Activated T-cell treated with anti-CD3 and anti-CD28 coated beads, Interleukin-2, amount 50 U/mL, for 4 hours (primary cell): ENCODE measurements around the gene SPOCD1. TPM values are rescaled to one million over a fixed set of nuclear protein-coding genes. Genes with fewer than 3 reads are reported as not detected.

Experiments
- ATAC-seq, 2 donors: fragments of 200-7000 bp; cut with Tn5 transposase; one replicate each; pipeline ENCODE4 v1.10.0; 2021
- DNase-seq: peaks from one replicate; pipeline ENCODE4 v3.0.0-alpha.2; 2020
- H3K27me3 Mint-ChIP-seq: one replicate; pipeline ENCODE4 v1.8.0; 2021; ENCODE audit warnings: low read depth, mixed read lengths
- H3K36me3 Mint-ChIP-seq: one replicate; pipeline ENCODE4 v1.8.0; 2022; ENCODE audit warnings: mixed read lengths; ENCODE audit not compliant: insufficient read depth
- H3K4me1 Mint-ChIP-seq: one replicate; pipeline ENCODE4 v1.8.0; 2021; ENCODE audit warnings: low read depth, mixed read lengths
- H3K4me3 Mint-ChIP-seq: one replicate; pipeline ENCODE4 v1.8.0; 2021; ENCODE audit warnings: mild to moderate bottlenecking, moderate library complexity, mixed read lengths
- H3K9me3 Mint-ChIP-seq: one replicate; pipeline ENCODE4 v1.8.0; 2021; ENCODE audit warnings: mixed read lengths
- total RNA-seq, 3 donors: library from RNA; stranded (reverse); gene quantifications; one replicate each; pipeline ENCODE4 v1.2.1, GENCODE V29; 2021

Gene SPOCD1
- under 1 TPM in 1 of 3 donors, not detected in 2; 0.14 TPM for total RNA-seq

GRCh38 chr1:31815752-31816500 is at the start of gene SPOCD1:
Gene SPOCD1, minus strand, starts transcription at chr1:31816022. Its CDS starts 689 bp downstream, at chr1:31815333.
- Mint-ChIP-seq H3K9me3 (no peaks in the 10 kb centered on the region), H3K4me1 (peaks cover 6% of the 10 kb centered on the region), H3K27me3 (no peaks in the 10 kb centered on the region), H3K4me3 (no peak within 1 kb of the TSS), H3K36me3 (no peaks in the 10 kb centered on the region)
- DNase-seq = peak; percentile 88
- ATAC-seq = peak; percentile 94 to 97

- DNase-seq = no peak
- no peaks in the 10 kb centered on the region for H3K9me3 Mint-ChIP-seq
- no peak overlapping the region for H3K4me3 Mint-ChIP-seq
- H3K4me1 Mint-ChIP-seq = peaks cover 2% of the 10 kb centered on the region
- H3K27me3 Mint-ChIP-seq = no peaks in the 10 kb centered on the region
- ATAC-seq = no peak
- H3K36me3 Mint-ChIP-seq = no peaks in the 10 kb centered on the region
Measured at GRCh38 chr1:31862071-31862470, 46.2 kb upstream of the SPOCD1 start.

GRCh38 chr1:31861346-31861745 is 45.5 kb upstream of the SPOCD1 start:
- ATAC-seq = no peak
- H3K27me3 Mint-ChIP-seq = no peaks in the 10 kb centered on the region
- no peak overlapping the region for H3K4me3 Mint-ChIP-seq
- DNase-seq = no peak
- H3K4me1 Mint-ChIP-seq = no peaks in the 10 kb centered on the region
- H3K9me3 Mint-ChIP-seq = no peaks in the 10 kb centered on the region
- H3K36me3 Mint-ChIP-seq = no peaks in the 10 kb centered on the region

- no peaks in the 10 kb centered on the region for H3K36me3 Mint-ChIP-seq
- H3K27me3 Mint-ChIP-seq = no peaks in the 10 kb centered on the region
- no peaks in the 10 kb centered on the region for H3K9me3 Mint-ChIP-seq
- DNase-seq = no peak
- ATAC-seq = no peak
- H3K4me3 Mint-ChIP-seq = no peak overlapping the region
- H3K4me1 Mint-ChIP-seq = no peaks in the 10 kb centered on the region
Measured at GRCh38 chr1:31860581-31860980, 44.8 kb upstream of the SPOCD1 start.

- Mint-ChIP-seq H3K4me1 (no peaks in the 10 kb centered on the region), H3K27me3 (no peaks in the 10 kb centered on the region), H3K36me3 (no peaks in the 10 kb centered on the region), H3K9me3 (no peaks in the 10 kb centered on the region), H3K4me3 (no peak overlapping the region)
- no peak for ATAC-seq
- no peak for DNase-seq
Measured at GRCh38 chr1:31859719-31860118, 43.9 kb upstream of the SPOCD1 start.

GRCh38 chr1:31859044-31859443 is 43.2 kb upstream of the SPOCD1 start:
- Mint-ChIP-seq H3K4me1 (no peaks in the 10 kb centered on the region), H3K9me3 (no peaks in the 10 kb centered on the region), H3K4me3 (no peak overlapping the region), H3K36me3 (no peaks in the 10 kb centered on the region), H3K27me3 (no peaks in the 10 kb centered on the region)
- no peak for ATAC-seq
- no peak for DNase-seq

- H3K4me3 Mint-ChIP-seq = no peak overlapping the region
- DNase-seq (no peak), ATAC-seq (no peak)
- no peaks in the 10 kb centered on the region for H3K4me1 Mint-ChIP-seq
- H3K9me3 Mint-ChIP-seq = no peaks in the 10 kb centered on the region
- no peaks in the 10 kb centered on the region for H3K27me3 Mint-ChIP-seq
- no peaks in the 10 kb centered on the region for H3K36me3 Mint-ChIP-seq
Measured at GRCh38 chr1:31857863-31858262, 42.0 kb upstream of the SPOCD1 start.

- ATAC-seq (no peak), DNase-seq (no peak)
- Mint-ChIP-seq H3K9me3 (no peaks in the 10 kb centered on the region), H3K27me3 (no peaks in the 10 kb centered on the region), H3K36me3 (no peaks in the 10 kb centered on the region), H3K4me1 (no peaks in the 10 kb centered on the region), H3K4me3 (no peak overlapping the region)
Measured at GRCh38 chr1:31856140-31856539, 40.3 kb upstream of the SPOCD1 start.

GRCh38 chr1:31855038-31855845 is 39.4 kb upstream of the SPOCD1 start:
- Mint-ChIP-seq H3K36me3 (no peaks in the 10 kb centered on the region), H3K4me1 (peaks cover 2% of the 10 kb centered on the region), H3K4me3 (no peak overlapping the region), H3K27me3 (no peaks in the 10 kb centered on the region), H3K9me3 (no peaks in the 10 kb centered on the region)
- ATAC-seq (peak; percentile 85 to 86), DNase-seq (no peak)

- ATAC-seq (no peak), DNase-seq (no peak)
- no peaks in the 10 kb centered on the region for H3K9me3 Mint-ChIP-seq
- peak overlapping the region; percentile 16 for H3K4me3 Mint-ChIP-seq
- no peaks in the 10 kb centered on the region for H3K36me3 Mint-ChIP-seq
- H3K4me1 Mint-ChIP-seq = peaks cover 55% of the 10 kb centered on the region
- no peaks in the 10 kb centered on the region for H3K27me3 Mint-ChIP-seq
Measured at GRCh38 chr1:31849653-31850052, 33.8 kb upstream of the SPOCD1 start.

GRCh38 chr1:31848381-31848897 is 32.6 kb upstream of the SPOCD1 start:
- no peaks in the 10 kb centered on the region for H3K9me3 Mint-ChIP-seq
- no peaks in the 10 kb centered on the region for H3K36me3 Mint-ChIP-seq
- ATAC-seq = peak; percentile 73 to 77
- H3K4me1 Mint-ChIP-seq = peaks cover 59% of the 10 kb centered on the region
- peak; percentile 59 for DNase-seq
- peak overlapping the region; percentile 66 for H3K4me3 Mint-ChIP-seq
- no peaks in the 10 kb centered on the region for H3K27me3 Mint-ChIP-seq

- H3K36me3 Mint-ChIP-seq = no peaks in the 10 kb centered on the region
- peaks cover 64% of the 10 kb centered on the region for H3K4me1 Mint-ChIP-seq
- H3K9me3 Mint-ChIP-seq = no peaks in the 10 kb centered on the region
- no peaks in the 10 kb centered on the region for H3K27me3 Mint-ChIP-seq
- H3K4me3 Mint-ChIP-seq = no peak overlapping the region
- DNase-seq (no peak), ATAC-seq (no peak)
Measured at GRCh38 chr1:31846484-31846883, 30.7 kb upstream of the SPOCD1 start.

GRCh38 chr1:31843506-31843905 is 27.7 kb upstream of the SPOCD1 start:
- H3K36me3 Mint-ChIP-seq = no peaks in the 10 kb centered on the region
- ATAC-seq (no peak), DNase-seq (no peak)
- H3K9me3 Mint-ChIP-seq = no peaks in the 10 kb centered on the region
- H3K4me3 Mint-ChIP-seq = no peak overlapping the region
- H3K27me3 Mint-ChIP-seq = no peaks in the 10 kb centered on the region
- peaks cover 46% of the 10 kb centered on the region for H3K4me1 Mint-ChIP-seq

- Mint-ChIP-seq H3K9me3 (no peaks in the 10 kb centered on the region), H3K4me1 (peaks cover 17% of the 10 kb centered on the region), H3K4me3 (no peak overlapping the region), H3K27me3 (no peaks in the 10 kb centered on the region), H3K36me3 (no peaks in the 10 kb centered on the region)
- ATAC-seq (no peak), DNase-seq (no peak)
Measured at GRCh38 chr1:31839662-31840343, 24.0 kb upstream of the SPOCD1 start.
